ENCODE data around the gene PIGW.

GRCh38 chr17:36550491-36551417 is 16.0 kb downstream of the PIGW start:
- TF ChIP-seq CTCF (IDR thresholded peaks at IDR 0.05; ENCODE audit: poor library complexity, severe bottlenecking) (no peak), EZH2 (IDR thresholded peaks at IDR 0.05; ENCODE audit: borderline replicate concordance, insufficient read depth, low read length, poor library complexity, severe bottlenecking) (no peak), POLR2AphosphoS5 (IDR thresholded peaks at IDR 0.05) (no peak), RAD21 (conservative IDR thresholded peaks at IDR 0.05) (no peak), SMC3 (conservative IDR thresholded peaks at IDR 0.05; ENCODE audit: poor library complexity) (no peak), REST (IDR thresholded peaks at IDR 0.05; ENCODE audit: borderline replicate concordance) (no peak)
